Measurements from ENCODE around the gene TVP23B.
"Not testable (repeated sequence)": the region's sequence is repeated elsewhere in the genome, so short reads cannot be mapped to it uniquely, and the experiment has no call there.

Gene TVP23B

GRCh38 chr17:18791402-18791801, 10.4 kb downstream of the TVP23B start:
- DNase-seq (ENCODE audit: low read depth), result not testable (repeated sequence)

DNA sequence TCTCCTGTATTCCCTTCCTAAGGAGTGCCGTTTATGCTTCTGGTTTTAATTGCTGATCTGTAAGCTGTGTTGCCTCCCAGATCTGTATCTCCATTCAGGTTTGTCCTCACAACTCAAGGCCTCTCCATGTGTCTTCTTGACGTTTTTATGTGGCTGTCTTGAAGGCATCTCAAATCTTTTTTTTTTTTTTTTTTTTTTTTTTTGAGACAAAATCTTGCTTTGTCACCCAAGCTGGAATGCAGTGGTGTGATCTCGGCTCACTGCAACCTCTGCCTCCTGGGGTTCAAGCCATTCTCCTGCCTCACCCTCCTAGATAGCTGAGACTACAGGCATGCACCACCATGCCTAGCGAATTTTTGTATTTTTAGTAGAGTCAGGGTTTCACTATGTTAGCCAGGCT, 13.9 kb downstream of the TVP23B start:
- DNase-seq (ENCODE audit: low read depth), result not testable (repeated sequence)

- not testable (repeated sequence) for DNase-seq (ENCODE audit: low read depth)
Observed at GRCh38 chr17:18796887-18797286, 15.9 kb downstream of the TVP23B start.

DNA sequence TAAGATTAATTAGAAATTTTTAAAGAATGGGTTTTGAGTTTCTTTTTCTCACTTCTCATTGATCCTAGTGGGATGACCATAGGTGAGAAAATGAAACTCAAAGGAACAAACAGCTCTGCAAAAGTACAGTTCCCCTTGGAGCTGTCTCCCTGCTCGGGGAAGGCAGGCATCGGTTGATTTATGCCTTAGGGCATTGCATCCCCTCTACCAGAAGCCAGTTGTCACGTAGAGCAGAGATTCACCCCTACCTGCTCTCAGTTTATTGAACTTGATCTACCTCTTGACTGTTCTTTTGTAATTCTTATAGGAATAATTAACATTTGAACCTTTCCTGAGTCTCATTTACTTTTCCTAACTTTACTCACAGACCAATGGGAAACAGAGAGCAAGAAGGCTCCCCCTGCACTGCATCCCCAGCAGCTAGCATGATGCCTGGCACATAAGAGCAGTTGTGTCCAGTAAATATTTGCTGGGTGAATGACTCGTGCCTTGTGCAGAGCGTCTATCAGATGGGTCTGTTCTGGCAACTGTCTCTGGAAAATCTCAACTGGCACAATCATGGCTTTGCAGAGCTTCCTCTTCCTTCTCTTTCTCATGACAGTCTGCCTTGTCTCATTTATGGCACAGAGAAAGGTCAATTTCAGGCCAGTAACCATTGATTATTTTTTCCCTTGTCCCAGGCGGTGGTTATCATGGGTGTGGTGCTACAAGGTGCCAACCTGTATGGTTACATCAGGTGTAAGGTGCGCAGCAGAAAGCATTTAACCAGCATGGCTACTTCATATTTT, 22.7 kb downstream of the TVP23B start:
- not testable (repeated sequence) for DNase-seq (ENCODE audit: low read depth)

GRCh38 chr17:18815924-18816323, 34.9 kb downstream of the TVP23B start:
- not testable (repeated sequence) for DNase-seq (ENCODE audit: low read depth)

DNA sequence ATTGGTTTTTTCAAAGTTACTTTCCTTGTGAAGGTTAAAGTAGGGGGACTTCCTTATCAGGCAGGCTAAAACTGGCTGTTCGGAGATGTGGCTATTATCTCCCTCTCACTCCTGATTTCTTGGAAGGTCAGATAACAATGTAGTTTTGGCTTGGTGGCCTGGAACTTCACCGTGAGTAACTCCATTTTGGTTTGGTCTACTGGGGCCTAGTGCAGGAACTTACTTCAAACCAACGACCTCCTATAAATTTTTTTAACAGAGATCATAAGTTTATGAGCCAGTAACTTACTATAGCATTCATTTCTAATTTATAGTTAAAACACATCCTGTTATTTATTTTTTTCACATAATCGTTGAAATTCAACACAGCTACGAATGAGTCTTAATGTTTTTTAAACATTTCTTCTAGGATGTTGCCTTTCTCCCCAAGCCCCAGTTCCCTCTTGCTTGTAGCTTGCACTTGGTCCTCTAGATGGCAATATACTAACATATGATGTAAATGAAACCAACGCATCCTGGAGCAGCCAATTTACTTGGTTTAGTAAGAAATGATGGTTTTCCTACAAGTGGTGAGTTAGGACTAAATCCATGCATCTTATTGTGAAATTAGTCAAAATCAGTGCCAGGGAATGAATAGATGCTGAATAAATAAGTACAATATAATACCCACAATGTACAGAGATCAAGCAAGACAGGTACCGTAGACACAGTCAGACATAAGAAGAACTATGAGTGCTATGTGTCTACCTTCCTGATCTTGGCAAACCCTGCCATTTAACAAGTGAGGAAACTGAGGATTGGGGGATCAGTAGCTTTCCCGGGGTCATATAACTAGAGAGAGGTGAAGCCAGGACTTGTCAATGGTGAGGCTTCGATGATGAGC, 35.7 kb downstream of the TVP23B start:
- peak; percentile 77 for DNase-seq (ENCODE audit: low read depth)

DNA sequence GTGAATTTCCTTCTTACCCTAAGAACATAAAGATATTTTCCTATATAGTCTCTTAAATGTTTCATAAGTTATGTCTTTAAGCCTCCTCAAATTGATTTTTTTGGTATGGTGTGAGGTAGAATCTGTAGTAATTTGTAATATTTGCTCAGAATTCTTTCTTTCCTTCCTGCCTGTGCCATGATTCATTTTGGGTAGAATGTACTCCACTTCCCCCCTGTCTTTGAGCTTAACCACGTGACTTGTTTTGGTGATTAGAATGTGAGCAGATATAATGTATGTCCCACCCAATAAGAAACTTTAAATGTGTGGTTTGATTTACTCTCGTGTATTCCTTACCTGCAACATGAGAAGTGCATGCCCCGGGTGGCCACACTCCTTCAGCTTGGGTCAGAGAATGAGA, 40.4 kb downstream of the TVP23B start:
- DNase-seq (ENCODE audit: low read depth), result not testable (repeated sequence)

DNA sequence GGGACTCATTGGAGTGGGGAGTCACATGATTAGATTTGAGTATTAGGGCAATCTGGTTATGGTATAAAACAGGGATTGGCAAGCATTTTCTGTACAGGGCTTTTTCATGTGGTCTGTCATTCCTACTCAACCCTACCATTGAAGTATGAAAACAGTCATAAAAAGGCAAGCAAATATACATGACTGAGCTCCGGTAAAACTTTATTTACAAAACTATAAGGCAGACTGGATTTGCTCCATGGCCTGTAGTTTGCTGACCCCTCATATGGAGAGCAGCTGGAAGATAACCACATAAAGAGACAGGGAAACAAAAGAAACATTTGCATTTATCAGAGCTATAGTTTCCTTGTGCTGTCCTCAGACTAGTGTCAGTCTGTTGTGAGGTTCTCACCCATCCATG, 46.6 kb downstream of the TVP23B start:
- DNase-seq (ENCODE audit: low read depth), result not testable (repeated sequence)

DNA sequence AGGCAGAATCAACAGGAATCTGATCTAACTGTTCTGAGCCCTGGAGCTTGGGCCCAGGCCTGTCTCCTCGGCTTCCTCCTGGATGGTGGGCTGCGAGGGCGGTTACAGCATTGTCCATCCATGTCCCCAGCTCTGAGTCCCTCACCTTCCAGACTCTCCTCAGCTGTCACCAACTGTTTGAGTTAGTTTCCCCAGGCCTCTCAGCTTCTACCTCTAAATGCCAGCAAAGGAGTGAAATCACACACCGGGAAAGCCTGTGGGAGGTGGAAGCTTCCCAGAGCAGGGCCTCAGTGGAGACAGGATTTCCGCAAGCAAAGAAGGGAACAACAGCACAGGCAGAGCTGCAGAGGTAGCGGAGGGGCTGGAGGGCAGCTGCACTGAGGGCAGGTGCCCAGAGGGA, 67.5 kb downstream of the TVP23B start:
- no peak for DNase-seq (ENCODE audit: low read depth)

GRCh38 chr17:18850679-18851078, 69.7 kb downstream of the TVP23B start:
- no peak for DNase-seq (ENCODE audit: low read depth)

DNA sequence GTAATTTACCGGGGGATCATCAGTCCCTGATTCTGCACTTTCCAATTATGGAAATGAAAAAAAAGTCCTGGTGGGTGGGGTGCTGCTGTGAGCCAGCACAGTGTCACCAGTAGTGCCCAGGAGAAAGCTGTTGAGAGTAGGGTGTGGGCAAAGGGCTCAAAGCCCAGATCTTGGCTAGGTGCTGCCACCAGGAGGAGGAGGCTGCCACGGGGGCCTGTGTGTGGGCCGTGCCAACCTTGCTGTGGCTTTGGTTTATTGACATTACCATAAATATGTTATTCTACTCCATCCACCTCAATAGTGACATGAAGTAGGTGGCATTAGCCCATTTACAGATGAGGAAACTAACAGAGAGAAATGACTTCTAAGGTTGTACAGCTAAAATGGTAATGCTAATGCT, 70.2 kb downstream of the TVP23B start:
- no peak for DNase-seq (ENCODE audit: low read depth)

- DNase-seq (ENCODE audit: low read depth), result no peak
Observed at GRCh38 chr17:18854956-18855355, 74.0 kb downstream of the TVP23B start.

DNA sequence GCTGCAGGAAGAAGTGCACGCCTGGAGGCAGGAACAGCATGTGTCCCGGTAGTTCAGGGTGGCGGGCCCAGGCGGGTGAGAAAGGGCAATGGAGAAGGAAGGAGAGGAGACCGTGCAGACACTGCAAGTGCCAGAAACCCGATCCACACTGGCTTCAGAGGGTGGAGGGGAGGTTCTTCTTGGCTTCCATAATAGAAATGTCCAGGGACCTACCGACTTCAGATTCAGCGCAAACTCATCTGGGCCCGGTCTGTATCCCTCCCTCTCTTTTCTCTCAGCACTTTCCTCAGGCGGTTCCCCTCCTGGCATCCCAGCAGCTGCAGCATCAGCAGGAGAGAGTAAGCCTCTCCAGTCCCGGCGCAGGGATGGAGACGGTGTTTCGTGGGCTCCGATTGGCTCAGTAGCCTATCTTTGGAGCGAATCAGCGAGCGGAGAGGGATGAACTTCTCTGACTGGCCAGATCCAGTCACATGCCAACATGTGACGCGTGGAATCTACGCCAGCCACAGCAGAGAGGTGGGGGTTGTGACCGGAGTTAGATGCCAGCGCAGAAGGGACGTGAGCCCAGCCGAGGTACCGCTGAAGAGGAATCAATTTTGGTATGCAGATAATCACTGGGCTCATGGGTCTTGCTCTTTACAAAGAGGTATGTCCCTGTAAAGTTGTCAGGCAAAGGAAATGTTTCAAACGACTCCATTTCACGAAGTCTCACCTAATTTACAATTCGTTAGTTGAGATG, 75.0 kb downstream of the TVP23B start:
- DNase-seq (ENCODE audit: low read depth), result peak; percentile 89

Measured in fibroblast of the conjunctiva (primary cell).